RPMI8226 (cell line): ENCODE measurements around the gene AQP12A.
"Not testable (repeated sequence)": the region's sequence is repeated elsewhere in the genome, so short reads cannot be mapped to it uniquely, and the experiment has no call there.

ENCODE experiments used
- DNase-seq: peaks from one replicate; pipeline ENCODE4 v3.0.0-alpha.2; 2015

Gene AQP12A

GRCh38 chr2:240663546-240664190, 28.0 kb upstream of the AQP12A start:
- no peak for DNase-seq

GRCh38 chr2:240664622-240665021, 27.0 kb upstream of the AQP12A start:
- DNase-seq, result no peak

GRCh38 chr2:240670402-240670801, 21.3 kb upstream of the AQP12A start:
- DNase-seq, result no peak

GRCh38 chr2:240670950-240671349, 20.7 kb upstream of the AQP12A start:
- DNase-seq, result no peak

GRCh38 chr2:240672076-240672700, 19.5 kb upstream of the AQP12A start:
- DNase-seq, result no peak

- DNase-seq, result no peak
These were observed 18.9 kb upstream of the AQP12A start for GRCh38 chr2:240672701-240673190.

- DNase-seq, result not testable (repeated sequence)
These were observed 17.0 kb upstream of the AQP12A start for GRCh38 chr2:240674461-240675184.

- DNase-seq, result not testable (repeated sequence)
These were observed 16.3 kb upstream of the AQP12A start for GRCh38 chr2:240675345-240675744.

- not testable (repeated sequence) for DNase-seq
These were observed 13.6 kb upstream of the AQP12A start for GRCh38 chr2:240678043-240678442.

GRCh38 chr2:240678909-240679308, 12.8 kb upstream of the AQP12A start:
- not testable (repeated sequence) for DNase-seq

- not testable (repeated sequence) for DNase-seq
These were observed 11.5 kb upstream of the AQP12A start for GRCh38 chr2:240680185-240680584.

- not testable (repeated sequence) for DNase-seq
These were observed 9.0 kb upstream of the AQP12A start, which contains the start of gene AQP12B for GRCh38 chr2:240682431-240683224. AQP12B (minus strand) TSS chr2:240682885; CDS start chr2:240682837, 48 bp downstream.

GRCh38 chr2:240683329-240683979, 8.2 kb upstream of the AQP12A start:
- DNase-seq, result not testable (repeated sequence)

- DNase-seq, result not testable (repeated sequence)
These were observed 7.5 kb upstream of the AQP12A start for GRCh38 chr2:240683980-240684728.

GRCh38 chr2:240685771-240686371, 5.8 kb upstream of the AQP12A start:
- peak; percentile 57 for DNase-seq

GRCh38 chr2:240686460-240686859, 5.2 kb upstream of the AQP12A start:
- no peak for DNase-seq

GRCh38 chr2:240687045-240687740, 4.5 kb upstream of the AQP12A start:
- no peak for DNase-seq

GRCh38 chr2:240687741-240688552, 3.7 kb upstream of the AQP12A start:
- DNase-seq, result no peak

GRCh38 chr2:240688553-240688919, 3.1 kb upstream of the AQP12A start:
- no peak for DNase-seq

GRCh38 chr2:240689975-240690374, 1.7 kb upstream of the AQP12A start:
- DNase-seq, result no peak
